GM12801 (cell line): ENCODE results near the gene DLG5.

Experiments used
- CTCF ChIP-seq: IDR thresholded peaks from one replicate; pipeline ENCODE4 v1.5.1; 2011; ENCODE audit warnings: control low read depth; ENCODE audit not compliant: insufficient read length; ENCODE audit errors: extremely low read depth

The DLG5 gene

DNA sequence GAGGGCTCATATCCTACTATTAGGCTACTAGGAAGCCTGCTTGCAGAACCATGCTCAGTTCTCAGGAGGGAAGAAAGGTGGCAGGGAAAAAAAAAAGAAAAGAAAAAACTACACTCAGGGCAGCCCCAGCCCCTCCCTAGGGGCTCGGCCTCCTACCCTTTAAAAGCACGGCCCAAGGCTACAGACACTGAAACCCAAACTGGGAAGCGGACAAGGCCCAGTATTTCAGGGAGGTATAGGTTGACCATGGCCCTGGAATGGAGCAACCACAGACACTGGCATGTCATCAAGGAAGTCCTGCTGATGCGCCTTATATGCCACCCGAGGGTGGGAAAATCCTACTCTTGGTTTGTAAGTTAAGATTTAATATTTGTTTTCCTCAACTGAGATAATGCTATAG lies 50.8 kb downstream of the DLG5 start:
- TF ChIP-seq CTCF = no peak

DNA sequence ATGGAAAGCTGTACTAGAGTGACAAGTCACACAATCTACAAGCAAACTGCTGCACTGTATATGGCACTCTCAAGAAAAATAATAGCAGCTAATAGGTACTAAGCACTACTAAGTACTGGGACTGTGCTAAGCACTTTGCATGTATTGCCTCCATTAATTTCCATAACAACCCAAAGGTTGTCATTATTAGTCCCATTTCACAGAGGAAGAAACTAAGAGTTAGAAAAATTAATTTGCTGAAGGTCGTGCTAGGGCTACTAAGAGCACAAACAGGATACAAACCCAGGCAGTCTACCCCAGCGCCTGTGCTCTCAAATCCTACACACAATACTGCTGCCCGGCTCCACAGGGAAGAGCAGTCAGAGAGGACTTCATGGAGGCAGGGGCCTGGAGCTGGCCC lies 51.7 kb downstream of the DLG5 start:
- TF ChIP-seq CTCF = no peak

DNA sequence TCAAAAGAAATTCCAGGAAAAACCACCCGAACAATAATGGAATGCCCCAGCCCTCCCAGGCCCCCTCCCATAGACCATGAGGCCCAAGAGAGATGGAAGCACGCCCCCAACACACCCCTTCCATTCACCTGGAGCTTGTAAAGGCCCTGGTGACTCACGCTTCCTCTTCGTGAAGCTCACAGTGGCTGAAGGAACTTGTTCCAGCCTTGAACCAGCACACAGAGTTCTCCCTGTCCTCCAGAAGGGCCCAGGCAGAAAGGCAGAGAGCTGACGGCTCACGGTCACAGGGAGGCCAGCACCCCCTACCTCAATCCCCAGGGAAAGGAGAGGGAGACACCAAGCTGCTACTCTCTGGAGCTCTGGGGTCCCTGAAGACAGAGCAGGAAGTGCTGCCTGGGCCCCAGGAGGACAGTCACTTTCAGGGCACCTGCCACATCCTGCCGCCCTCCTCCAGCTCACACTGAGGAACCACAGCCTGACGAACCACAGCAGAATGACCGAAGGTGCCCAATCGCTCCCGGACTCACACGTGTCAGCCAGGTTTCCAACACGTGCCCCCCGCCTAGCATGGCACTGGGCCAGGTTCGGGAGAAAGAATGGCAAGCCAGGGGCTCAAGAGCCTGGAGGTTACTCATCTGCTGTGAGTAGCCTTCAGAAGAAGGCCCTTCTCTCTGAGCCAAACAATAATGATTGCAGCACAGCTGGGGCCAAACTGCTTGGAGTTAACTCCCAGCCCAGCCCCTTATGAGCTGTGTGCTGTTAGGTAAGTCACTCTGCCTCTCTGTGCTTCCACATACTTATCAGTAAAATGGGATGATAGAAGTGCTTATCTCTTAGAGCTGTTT lies 52.8 kb downstream of the DLG5 start:
- no peak for TF ChIP-seq CTCF

GRCh38 chr10:77872947-77873535 lies 53.5 kb downstream of the DLG5 start:
- TF ChIP-seq CTCF = no peak

DNA sequence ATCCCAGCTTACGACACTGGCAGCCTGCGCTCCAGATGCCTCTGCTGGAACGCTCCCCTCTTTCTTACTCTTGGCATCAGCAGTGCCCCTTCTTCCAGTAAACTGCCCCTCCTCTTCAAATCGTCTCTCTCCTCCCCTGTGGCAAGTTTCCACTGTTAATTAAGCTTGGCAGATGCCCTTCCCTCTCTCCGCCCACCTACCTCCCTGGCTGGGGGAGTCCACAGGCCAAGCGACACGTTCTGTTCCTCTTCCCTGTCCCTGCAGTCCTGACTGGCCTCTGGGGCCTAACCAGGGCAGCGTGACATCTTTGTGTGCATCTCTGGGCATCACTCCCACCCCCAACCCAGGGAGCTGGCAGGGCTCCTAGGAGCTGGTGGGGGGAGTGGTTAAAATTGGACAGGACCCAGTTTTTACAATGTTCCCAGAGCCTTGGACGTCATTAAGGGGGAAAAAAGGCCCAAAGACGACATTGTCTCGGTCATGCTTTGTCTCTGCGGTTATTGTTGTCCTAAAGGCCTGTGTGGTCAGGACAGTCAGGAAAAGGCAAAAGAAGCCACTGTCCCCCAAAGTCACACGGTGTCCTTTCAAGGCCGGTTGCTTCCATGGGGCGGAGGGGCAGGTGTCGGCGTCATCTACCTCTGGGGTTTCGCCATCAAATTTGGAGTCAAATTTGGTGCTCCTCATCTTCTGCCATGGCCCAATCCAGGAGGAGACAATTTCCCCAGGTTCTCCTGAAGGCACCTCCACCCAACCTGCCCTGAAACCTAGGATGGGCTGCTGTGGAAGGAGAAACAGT lies 54.2 kb downstream of the DLG5 start:
- TF ChIP-seq CTCF = no peak

DNA sequence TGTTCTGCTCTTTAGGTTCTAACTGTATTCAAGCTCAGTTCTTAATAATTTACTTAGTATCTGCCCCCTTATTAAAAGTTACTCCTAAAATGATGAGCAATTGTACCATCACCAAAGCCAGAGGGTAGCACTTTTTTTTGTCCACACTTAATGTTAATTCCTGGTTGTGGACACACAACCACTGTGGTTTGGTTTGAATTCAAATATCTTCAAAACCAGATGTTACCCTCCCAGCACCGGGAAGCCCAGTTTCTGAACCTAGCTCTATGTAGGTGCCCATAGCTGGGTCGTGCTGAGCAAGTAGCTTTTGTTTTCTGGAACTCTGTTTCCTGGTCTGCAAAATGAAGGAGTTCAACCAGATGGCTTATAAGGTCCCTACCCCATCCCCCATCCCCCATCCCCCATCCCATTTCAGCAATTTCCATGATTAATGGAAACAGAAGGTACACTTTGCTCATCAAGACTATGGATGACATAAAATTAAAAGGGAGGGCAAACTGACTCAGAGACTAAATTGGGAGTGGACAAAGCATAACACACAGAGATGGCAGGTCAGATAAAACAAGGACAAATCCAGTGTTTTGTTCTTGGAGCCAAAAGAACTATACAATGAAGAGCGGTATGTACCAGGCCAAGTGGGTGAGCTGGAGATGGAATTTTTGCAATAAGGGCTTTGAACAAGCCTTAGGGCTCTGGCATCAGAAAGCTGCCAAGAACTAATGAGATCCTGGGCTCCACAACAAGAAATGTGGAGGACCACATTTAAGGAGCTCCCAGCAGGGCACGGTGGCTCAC lies 56.7 kb downstream of the DLG5 start:
- no peak for TF ChIP-seq CTCF

GRCh38 chr10:77868523-77868922 lies 58.0 kb downstream of the DLG5 start:
- TF ChIP-seq CTCF = no peak
